Lower lobe of right lung (tissue), 2 donors: ENCODE measurements around the gene NAV2. TPM values are rescaled to one million over a fixed set of nuclear protein-coding genes. Genes with fewer than 3 reads are reported as not detected.
A peak's percentile ranks its signal among the peaks of the same experiment; 100 is the strongest.

Experiments
- ATAC-seq, 2 donors: fragments of 200-7000 bp; cut with Tn5 transposase; one replicate each; pipeline ENCODE4 v1.9.1; 2020 to 2022; ENCODE audit warnings: mild to moderate bottlenecking in 2 of 2, moderate library complexity in 2 of 2
- DNase-seq: peaks from one replicate; pipeline ENCODE4 v3.0.0-alpha.2; 2020
- H3K27ac ChIP-seq: fragments of 200-600 bp; one replicate; pipeline ENCODE4 v1.8.0; 2022
- H3K27me3 ChIP-seq: fragments of 200-600 bp; one replicate; pipeline ENCODE4 v1.8.0; 2022; ENCODE audit warnings: low read depth
- H3K36me3 ChIP-seq: fragments of 200-600 bp; one replicate; pipeline ENCODE4 v1.8.0; 2022; ENCODE audit warnings: mild to moderate bottlenecking
- H3K4me1 ChIP-seq: fragments of 200-600 bp; one replicate; pipeline ENCODE4 v1.8.0; 2022
- H3K4me3 ChIP-seq: fragments of 200-600 bp; one replicate; pipeline ENCODE4 v1.8.0; 2022; ENCODE audit warnings: mild to moderate bottlenecking
- H3K9me3 ChIP-seq: fragments of 200-600 bp; one replicate; pipeline ENCODE4 v1.8.0; 2022
- CTCF ChIP-seq: fragments of 200-600 bp; IDR thresholded peaks from one replicate; pipeline ENCODE4 v1.8.0; 2022; ENCODE audit warnings: antibody characterized with exemption, mild to moderate bottlenecking
- intact Hi-C: fragments of 100-400 bp; cut with DNase I; formaldehyde crosslinking; loops from one replicate; pipeline ENCODE4 v1.11.0; 2022
- total RNA-seq: library from RNA; stranded (reverse); fragmentation: NEBNext Ultra II Directional; extraction: Animal tissue kit (Norgen Biotek cat#: 25700); gene quantifications from one replicate; pipeline ENCODE4 v1.2.1, GENCODE V29; 2021
- donor health status: DM: no; HTN: yes; CAD: no; lungs with severe emphysema.

Gene NAV2
- total RNA-seq, 1 donor from 2014 or later: 36.9 TPM

DNA sequence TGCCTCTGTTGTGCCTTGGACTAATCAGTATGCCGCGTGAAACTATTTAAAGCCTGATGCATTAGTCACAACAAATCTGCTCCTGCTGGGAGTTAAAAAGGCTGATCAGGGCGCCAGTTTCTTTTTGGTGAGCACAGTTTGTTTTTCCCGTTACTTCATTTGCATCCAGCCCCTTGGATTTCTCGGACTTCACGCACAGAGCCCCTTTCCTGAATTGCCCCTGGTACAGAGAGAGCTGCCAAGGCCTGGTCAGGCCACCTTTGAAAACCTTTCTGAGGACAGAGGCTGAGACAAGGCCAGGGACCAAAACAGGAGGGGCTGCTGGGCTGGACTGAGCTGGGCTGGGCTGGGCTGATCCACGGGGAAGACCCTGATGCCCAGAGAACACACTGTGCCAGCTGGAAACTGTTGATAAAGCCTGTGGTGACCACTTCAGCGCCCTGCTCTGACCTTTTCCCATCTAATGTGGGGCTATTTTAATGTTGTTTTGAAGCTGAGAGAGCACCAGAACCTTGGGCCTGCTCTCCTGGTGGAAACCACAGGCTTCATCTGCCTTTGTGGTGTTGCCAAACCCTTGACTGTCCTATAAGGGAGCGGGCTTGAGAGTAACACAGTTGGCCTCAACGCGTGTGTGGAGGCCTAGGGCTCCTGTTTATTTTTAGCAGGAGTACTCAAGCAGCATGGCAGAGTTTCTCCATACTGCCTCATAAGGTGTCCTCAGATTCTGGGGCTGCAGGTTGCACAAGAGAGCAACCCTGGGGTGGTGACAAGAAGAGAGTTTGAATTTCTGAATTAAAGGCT lies 44.2 kb downstream of the NAV2 start:
- intact Hi-C loops: no loop called here
- peak in 1 of 2 donors; percentile 26 for ATAC-seq
- Histone ChIP-seq H3K27me3 (no peaks in the 10 kb centered on the region), H3K9me3 (no peaks in the 10 kb centered on the region), H3K27ac (no peak overlapping the region), H3K4me1 (peaks cover 8% of the 10 kb centered on the region), H3K36me3 (no peaks in the 10 kb centered on the region), H3K4me3 (no peak overlapping the region)
- no peak for TF ChIP-seq CTCF
- DNase-seq: no peak

GRCh38 chr11:19759389-19759788 lies 46.8 kb downstream of the NAV2 start:
- no peaks in the 10 kb centered on the region for H3K36me3 ChIP-seq
- no peaks in the 10 kb centered on the region for H3K9me3 ChIP-seq
- H3K4me1 ChIP-seq: peaks cover 7% of the 10 kb centered on the region
- no peaks in the 10 kb centered on the region for H3K27me3 ChIP-seq
- no peak overlapping the region for H3K27ac ChIP-seq
- intact Hi-C loops: no loop called here
- ATAC-seq (no peak), DNase-seq (no peak)
- H3K4me3 ChIP-seq: no peak overlapping the region
- TF ChIP-seq CTCF: no peak

GRCh38 chr11:19762266-19762665 lies 49.6 kb downstream of the NAV2 start:
- H3K27me3 ChIP-seq: no peaks in the 10 kb centered on the region
- intact Hi-C loops: no loop called here
- TF ChIP-seq CTCF: no peak
- no peak overlapping the region for H3K27ac ChIP-seq
- H3K36me3 ChIP-seq: no peaks in the 10 kb centered on the region
- peaks cover 5% of the 10 kb centered on the region for H3K4me1 ChIP-seq
- no peak overlapping the region for H3K4me3 ChIP-seq
- DNase-seq: no peak
- ATAC-seq: no peak
- H3K9me3 ChIP-seq: no peaks in the 10 kb centered on the region

- Histone ChIP-seq H3K4me1 (peaks cover 12% of the 10 kb centered on the region), H3K36me3 (no peaks in the 10 kb centered on the region), H3K4me3 (no peak overlapping the region), H3K27ac (no peak overlapping the region), H3K9me3 (no peaks in the 10 kb centered on the region), H3K27me3 (no peaks in the 10 kb centered on the region)
- intact Hi-C loops: no loop called here
- TF ChIP-seq CTCF: no peak
- DNase-seq (no peak), ATAC-seq (no peak)
Observed at GRCh38 chr11:19763330-19763729, 50.7 kb downstream of the NAV2 start.

- ATAC-seq (no peak), DNase-seq (no peak)
- intact Hi-C loops: no loop called here
- H3K27me3 ChIP-seq: no peaks in the 10 kb centered on the region
- H3K9me3 ChIP-seq: no peaks in the 10 kb centered on the region
- peaks cover 28% of the 10 kb centered on the region for H3K4me1 ChIP-seq
- no peaks in the 10 kb centered on the region for H3K36me3 ChIP-seq
- no peak overlapping the region for H3K4me3 ChIP-seq
- H3K27ac ChIP-seq: no peak overlapping the region
- TF ChIP-seq CTCF: no peak
Observed at GRCh38 chr11:19766206-19766605, 53.6 kb downstream of the NAV2 start.
